ENCODE data around the gene FAM241B.

The FAM241B gene

DNA sequence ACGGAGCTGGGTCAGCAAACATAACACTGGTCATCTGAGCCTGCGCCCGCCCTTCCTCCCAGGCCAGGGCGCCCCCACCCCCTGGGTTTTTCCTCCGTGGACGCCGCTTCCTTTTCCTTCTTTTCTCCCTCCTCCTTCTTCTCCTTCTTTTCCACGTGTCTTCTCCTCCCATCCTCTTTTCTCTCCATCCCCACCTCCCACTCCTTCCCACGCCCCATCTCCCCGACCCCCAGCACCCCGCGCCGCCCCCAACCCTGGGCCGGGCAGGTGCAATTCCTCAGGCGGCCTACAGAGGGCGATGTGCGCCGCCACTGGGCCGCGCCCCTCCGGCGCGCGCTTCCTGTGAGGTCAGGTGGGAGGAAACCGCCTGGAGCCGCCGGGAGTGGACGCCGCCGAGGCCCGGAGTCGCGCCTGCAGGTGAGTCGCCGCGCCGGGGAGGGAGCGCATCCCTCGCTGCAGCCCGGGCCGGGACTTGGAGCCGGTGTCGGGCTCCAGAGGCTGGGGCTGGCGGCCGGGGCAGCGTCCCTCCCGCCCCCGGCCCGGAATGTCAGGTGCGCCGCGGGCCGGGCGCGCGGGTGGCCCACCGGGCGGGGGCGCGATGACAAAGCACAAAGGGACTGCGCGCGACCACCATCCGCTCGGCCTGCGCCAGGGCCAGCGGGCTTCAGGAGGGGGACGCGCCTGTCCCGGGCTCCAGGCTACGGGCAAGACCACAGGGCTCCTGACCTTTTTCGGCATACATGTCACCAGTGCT lies at the start of gene FAM241B (continued):
- TF ChIP-seq ZNF560 (tag by site-specific recombination; IDR thresholded peaks at IDR 0.05; ENCODE audit: borderline replicate concordance), result no peak
- peak; percentile 21; the same call in 1 of the 2 replicates for TF ChIP-seq SP2 (tag by site-specific recombination; IDR thresholded peaks at IDR 0.05)
- peak; percentile 28; the same call in 1 of the 2 replicates for TF ChIP-seq ZIC2 (tag by site-specific recombination; IDR thresholded peaks at IDR 0.05)

GRCh38 chr10:69580435-69580834 lies 49.6 kb upstream of the FAM241B start:
- TF ChIP-seq ZNF530 (tag by site-specific recombination; IDR thresholded peaks at IDR 0.05; ENCODE audit: low read depth), result no peak
- TF ChIP-seq KLF9 (tag by site-specific recombination; IDR thresholded peaks at IDR 0.05; ENCODE audit: low read depth), result no peak
- TF ChIP-seq, protein P1, sequence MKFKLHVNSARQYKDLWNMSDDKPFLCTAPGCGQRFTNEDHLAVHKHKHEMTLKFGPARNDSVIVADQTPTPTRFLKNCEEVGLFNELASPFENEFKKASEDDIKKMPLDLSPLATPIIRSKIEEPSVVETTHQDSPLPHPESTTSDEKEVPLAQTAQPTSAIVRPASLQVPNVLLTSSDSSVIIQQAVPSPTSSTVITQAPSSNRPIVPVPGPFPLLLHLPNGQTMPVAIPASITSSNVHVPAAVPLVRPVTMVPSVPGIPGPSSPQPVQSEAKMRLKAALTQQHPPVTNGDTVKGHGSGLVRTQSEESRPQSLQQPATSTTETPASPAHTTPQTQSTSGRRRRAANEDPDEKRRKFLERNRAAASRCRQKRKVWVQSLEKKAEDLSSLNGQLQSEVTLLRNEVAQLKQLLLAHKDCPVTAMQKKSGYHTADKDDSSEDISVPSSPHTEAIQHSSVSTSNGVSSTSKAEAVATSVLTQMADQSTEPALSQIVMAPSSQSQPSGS (tag by site-specific recombination; IDR thresholded peaks at IDR 0.05; ENCODE audit: low read depth), result 0 out of 2 replicates have a peak, but pooled peaks have one; percentile 21
- TF ChIP-seq ZNF16 (tag by site-specific recombination; IDR thresholded peaks at IDR 0.05; ENCODE audit: low read depth), result no peak
- TF ChIP-seq ZNF521 (tag by site-specific recombination; IDR thresholded peaks at IDR 0.05), result no peak
- 0 out of 2 replicates have a peak, but pooled peaks have one; percentile 41 for TF ChIP-seq ZNF280D (tag by site-specific recombination; IDR thresholded peaks at IDR 0.05)
- peak; percentile 73; the same call in 1 of the 2 replicates for TF ChIP-seq ZNF146 (tag by site-specific recombination; IDR thresholded peaks at IDR 0.05)
- Histone ChIP-seq H3K27ac (ENCODE audit: extremely low read depth, low read depth, low read length) (no peak overlapping the region), H3K4me3 (ENCODE audit: low read depth, low read length) (no peak overlapping the region), H3K9me3 (ENCODE audit: control insufficient read depth, insufficient read depth, low read depth, low read length) (no peaks in the 10 kb centered on the region), H3K36me3 (ENCODE audit: control insufficient read depth in 2 of 2, insufficient read depth in 1 of 2, low read length in 2 of 2) (no peaks in the 10 kb centered on the region), H3K4me1 (ENCODE audit: control insufficient read depth, insufficient read depth, low read length) (no peaks in the 10 kb centered on the region)
- CTCF ChIA-PET, result interaction anchor here (1.2 kb wide), 1 partner anchor 23 kb away, joined by 3 read pairs; no protein-coding TSS in a partner anchor
- POLR2A ChIA-PET, result no interaction called here

DNA sequence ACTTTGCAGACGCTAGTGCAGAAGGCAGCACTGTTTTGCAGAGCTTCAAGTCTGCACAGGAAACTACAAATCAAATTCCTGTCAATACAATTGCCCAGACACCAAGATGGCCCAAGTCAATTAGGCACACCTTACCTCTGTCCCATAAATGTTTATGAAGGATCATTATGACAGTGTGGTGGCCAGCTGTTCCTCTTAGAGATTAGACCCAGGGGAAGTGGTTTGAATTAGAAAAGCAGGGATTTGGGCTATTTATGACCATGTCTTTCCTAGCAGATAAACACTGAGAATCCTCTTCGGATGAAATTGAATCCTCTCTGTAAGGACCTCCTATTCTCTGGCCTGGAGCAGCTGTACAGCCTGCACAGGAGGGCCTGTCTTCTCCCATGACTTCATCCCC lies 46.9 kb upstream of the FAM241B start:
- Histone ChIP-seq H3K36me3 (ENCODE audit: control insufficient read depth in 2 of 2, insufficient read depth in 1 of 2, low read length in 2 of 2) (no peaks in the 10 kb centered on the region), H3K27ac (ENCODE audit: extremely low read depth, low read depth, low read length) (no peak overlapping the region), H3K9me3 (ENCODE audit: control insufficient read depth, insufficient read depth, low read depth, low read length) (no peaks in the 10 kb centered on the region), H3K4me3 (ENCODE audit: low read depth, low read length) (no peak overlapping the region), H3K4me1 (ENCODE audit: control insufficient read depth, insufficient read depth, low read length) (no peaks in the 10 kb centered on the region)
- ChIA-PET POLR2A (interaction anchor here (0.6 kb wide), 1 partner anchor 137 kb away, joined by 5 read pairs; no protein-coding TSS in a partner anchor), CTCF (no interaction called here)
- TF ChIP-seq ZNF311 (tag by site-specific recombination; IDR thresholded peaks at IDR 0.05; ENCODE audit: borderline replicate concordance) (no peak), SP7 (tag by site-specific recombination; IDR thresholded peaks at IDR 0.05) (no peak), YY2 (tag by site-specific recombination; IDR thresholded peaks at IDR 0.05) (no peak), HOXC10 (CRISPR knock-in tag; IDR thresholded peaks at IDR 0.05) (no peak), TSHZ1 (tag by site-specific recombination; IDR thresholded peaks at IDR 0.05; ENCODE audit: borderline replicate concordance) (no peak), BCL11B (tag by site-specific recombination; IDR thresholded peaks at IDR 0.05; ENCODE audit: low read depth) (no peak), ZNF19 (tag by site-specific recombination; IDR thresholded peaks at IDR 0.05; ENCODE audit: low read depth) (no peak), ZNF654 (tag by site-specific recombination; IDR thresholded peaks at IDR 0.05; ENCODE audit: low read depth) (no peak), GLIS1 (tag by site-specific recombination; IDR thresholded peaks at IDR 0.05) (no peak), ZNF501 (tag by site-specific recombination; IDR thresholded peaks at IDR 0.05) (no peak), ZNF350 (tag by site-specific recombination; IDR thresholded peaks at IDR 0.05) (no peak), ZSCAN23 (tag by site-specific recombination; IDR thresholded peaks at IDR 0.05) (no peak)
- TF ChIP-seq, protein P2, sequence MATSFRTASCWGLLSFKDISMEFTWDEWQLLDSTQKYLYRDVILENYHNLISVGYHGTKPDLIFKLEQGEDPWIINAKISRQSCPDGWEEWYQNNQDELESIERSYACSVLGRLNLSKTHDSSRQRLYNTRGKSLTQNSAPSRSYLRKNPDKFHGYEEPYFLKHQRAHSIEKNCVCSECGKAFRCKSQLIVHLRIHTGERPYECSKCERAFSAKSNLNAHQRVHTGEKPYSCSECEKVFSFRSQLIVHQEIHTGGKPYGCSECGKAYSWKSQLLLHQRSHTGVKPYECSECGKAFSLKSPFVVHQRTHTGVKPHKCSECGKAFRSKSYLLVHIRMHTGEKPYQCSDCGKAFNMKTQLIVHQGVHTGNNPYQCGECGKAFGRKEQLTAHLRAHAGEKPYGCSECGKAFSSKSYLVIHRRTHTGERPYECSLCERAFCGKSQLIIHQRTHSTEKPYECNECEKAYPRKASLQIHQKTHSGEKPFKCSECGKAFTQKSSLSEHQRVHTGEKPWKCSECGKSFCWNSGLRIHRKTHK (tag by site-specific recombination; IDR thresholded peaks at IDR 0.05), result no peak
